GM18498 (cell line): ENCODE measurements around the gene PLEKHG1.

Source experiments
- ATAC-seq: cut with Tn5 transposase; IDR thresholded peaks from one replicate; pipeline ENCODE4 v1.9.1; 2021; ENCODE audit warnings: mild to moderate bottlenecking, moderate library complexity; ENCODE audit not compliant: unreplicated experiment

The PLEKHG1 gene

GRCh38 chr6:150599199-150600009 lies at the start of gene PLEKHG1:
Gene PLEKHG1, plus strand, starts transcription at chr6:150599885. Its CDS starts 133,797 bp downstream, at chr6:150733682.
- ATAC-seq, result peak; percentile 88

GRCh38 chr6:150550244-150550643 lies 49.4 kb upstream of the PLEKHG1 start:
- ATAC-seq, result no peak

- no peak for ATAC-seq
These were observed 42.6 kb upstream of the PLEKHG1 start for GRCh38 chr6:150557043-150557599.

GRCh38 chr6:150560004-150560883 lies 39.4 kb upstream of the PLEKHG1 start:
- no peak for ATAC-seq

GRCh38 chr6:150560884-150561219 lies 38.8 kb upstream of the PLEKHG1 start:
- no peak for ATAC-seq

GRCh38 chr6:150565945-150566344 lies 33.7 kb upstream of the PLEKHG1 start:
- ATAC-seq, result no peak

- no peak for ATAC-seq
These were observed 33.2 kb upstream of the PLEKHG1 start for GRCh38 chr6:150566486-150566885.

- no peak for ATAC-seq
These were observed 32.3 kb upstream of the PLEKHG1 start for GRCh38 chr6:150567380-150567779.

GRCh38 chr6:150567823-150568383 lies 31.8 kb upstream of the PLEKHG1 start:
- no peak for ATAC-seq

- ATAC-seq, result no peak
These were observed 31.1 kb upstream of the PLEKHG1 start for GRCh38 chr6:150568560-150568959.

GRCh38 chr6:150569161-150569560 lies 30.5 kb upstream of the PLEKHG1 start:
- no peak for ATAC-seq

- no peak for ATAC-seq
These were observed 26.5 kb upstream of the PLEKHG1 start for GRCh38 chr6:150573041-150573681.

- no peak for ATAC-seq
These were observed 23.8 kb upstream of the PLEKHG1 start for GRCh38 chr6:150575836-150576235.

GRCh38 chr6:150576651-150577226 lies 22.9 kb upstream of the PLEKHG1 start:
- ATAC-seq, result no peak

- ATAC-seq, result no peak
These were observed 20.1 kb upstream of the PLEKHG1 start for GRCh38 chr6:150579611-150580010.

- ATAC-seq, result no peak
These were observed 19.2 kb upstream of the PLEKHG1 start for GRCh38 chr6:150580489-150580888.

- ATAC-seq, result no peak
These were observed 15.6 kb upstream of the PLEKHG1 start for GRCh38 chr6:150584065-150584464.

- no peak for ATAC-seq
These were observed 15.1 kb upstream of the PLEKHG1 start for GRCh38 chr6:150584596-150584995.

GRCh38 chr6:150586850-150587359 lies 12.8 kb upstream of the PLEKHG1 start:
- ATAC-seq, result no peak

GRCh38 chr6:150587637-150588036 lies 12.0 kb upstream of the PLEKHG1 start:
- no peak for ATAC-seq
